ENCODE measurements around the gene SUSD5. TPM values are rescaled to one million over a fixed set of nuclear protein-coding genes. Genes with fewer than 3 reads are reported as not detected.

Gene SUSD5
- total RNA-seq, 6 experiments from 2014 or later = 0.33 to 0.74 (median 0.43) TPM

GRCh38 chr3:33202711-33203457 is 15.7 kb downstream of the SUSD5 start:
- no peak overlapping the region for H3K27ac Mint-ChIP-seq
- peaks cover 32% of the 10 kb centered on the region for H3K27me3 Mint-ChIP-seq (ENCODE audit: insufficient read depth)
- no peaks in the 10 kb centered on the region for H3K4me1 Mint-ChIP-seq (ENCODE audit: low read depth)
- DNase-seq = no peak
- TF ChIP-seq, protein P1, sequence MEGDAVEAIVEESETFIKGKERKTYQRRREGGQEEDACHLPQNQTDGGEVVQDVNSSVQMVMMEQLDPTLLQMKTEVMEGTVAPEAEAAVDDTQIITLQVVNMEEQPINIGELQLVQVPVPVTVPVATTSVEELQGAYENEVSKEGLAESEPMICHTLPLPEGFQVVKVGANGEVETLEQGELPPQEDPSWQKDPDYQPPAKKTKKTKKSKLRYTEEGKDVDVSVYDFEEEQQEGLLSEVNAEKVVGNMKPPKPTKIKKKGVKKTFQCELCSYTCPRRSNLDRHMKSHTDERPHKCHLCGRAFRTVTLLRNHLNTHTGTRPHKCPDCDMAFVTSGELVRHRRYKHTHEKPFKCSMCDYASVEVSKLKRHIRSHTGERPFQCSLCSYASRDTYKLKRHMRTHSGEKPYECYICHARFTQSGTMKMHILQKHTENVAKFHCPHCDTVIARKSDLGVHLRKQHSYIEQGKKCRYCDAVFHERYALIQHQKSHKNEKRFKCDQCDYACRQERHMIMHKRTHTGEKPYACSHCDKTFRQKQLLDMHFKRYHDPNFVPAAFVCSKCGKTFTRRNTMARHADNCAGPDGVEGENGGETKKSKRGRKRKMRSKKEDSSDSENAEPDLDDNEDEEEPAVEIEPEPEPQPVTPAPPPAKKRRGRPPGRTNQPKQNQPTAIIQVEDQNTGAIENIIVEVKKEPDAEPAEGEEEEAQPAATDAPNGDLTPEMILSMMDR (IDR thresholded peaks at IDR 0.05) = no peak
- no peaks in the 10 kb centered on the region for H3K36me3 Mint-ChIP-seq (ENCODE audit: low read depth)
- no peaks in the 10 kb centered on the region for H3K9me3 Mint-ChIP-seq
- H3K4me3 Mint-ChIP-seq = no peak overlapping the region

- Mint-ChIP-seq H3K4me3 (no peak overlapping the region), H3K9me3 (no peaks in the 10 kb centered on the region), H3K4me1 (ENCODE audit: low read depth) (no peaks in the 10 kb centered on the region), H3K27me3 (ENCODE audit: insufficient read depth) (peaks cover 21% of the 10 kb centered on the region), H3K27ac (no peak overlapping the region), H3K36me3 (ENCODE audit: low read depth) (no peaks in the 10 kb centered on the region)
- TF ChIP-seq, protein P1 (IDR thresholded peaks at IDR 0.05) = no peak
- no peak for DNase-seq
Observed at GRCh38 chr3:33201195-33201594, 17.4 kb downstream of the SUSD5 start.

- H3K4me3 Mint-ChIP-seq = no peak overlapping the region
- H3K36me3 Mint-ChIP-seq (ENCODE audit: low read depth) = no peaks in the 10 kb centered on the region
- TF ChIP-seq, protein P1 (IDR thresholded peaks at IDR 0.05) = no peak
- no peaks in the 10 kb centered on the region for H3K9me3 Mint-ChIP-seq
- no peak for DNase-seq
- no peak overlapping the region for H3K27ac Mint-ChIP-seq
- H3K4me1 Mint-ChIP-seq (ENCODE audit: low read depth) = no peaks in the 10 kb centered on the region
- peaks cover 3% of the 10 kb centered on the region; the same call in 1 of the 2 replicates for H3K27me3 Mint-ChIP-seq (ENCODE audit: insufficient read depth)
Observed at GRCh38 chr3:33196538-33196937, 22.1 kb downstream of the SUSD5 start.

- Mint-ChIP-seq H3K36me3 (ENCODE audit: low read depth) (no peaks in the 10 kb centered on the region), H3K27me3 (ENCODE audit: insufficient read depth) (peaks cover 3% of the 10 kb centered on the region; the same call in 1 of the 2 replicates), H3K9me3 (no peaks in the 10 kb centered on the region), H3K4me1 (ENCODE audit: low read depth) (no peaks in the 10 kb centered on the region), H3K4me3 (no peak overlapping the region), H3K27ac (no peak overlapping the region)
- DNase-seq = no peak
- TF ChIP-seq, protein P1 (IDR thresholded peaks at IDR 0.05) = no peak
Observed at GRCh38 chr3:33194303-33194702, 24.3 kb downstream of the SUSD5 start.

DNA sequence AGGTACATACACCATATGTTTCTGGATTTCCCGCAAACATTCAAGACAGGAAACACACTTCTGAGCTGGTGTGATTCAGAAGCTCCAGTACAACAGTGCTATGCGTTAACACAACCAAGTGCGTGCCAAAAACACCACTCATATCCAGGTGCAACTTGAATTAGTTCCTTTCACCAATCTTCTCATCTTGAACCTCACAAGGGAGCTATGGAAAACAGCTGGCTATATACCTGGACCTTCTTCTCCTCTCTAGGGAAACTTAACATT is 31.3 kb downstream of the SUSD5 start:
- DNase-seq = no peak
- TF ChIP-seq, protein P1 (IDR thresholded peaks at IDR 0.05) = no peak
- no peak overlapping the region for H3K4me3 Mint-ChIP-seq
- H3K27me3 Mint-ChIP-seq (ENCODE audit: insufficient read depth) = peaks cover 11% of the 10 kb centered on the region
- no peaks in the 10 kb centered on the region for H3K9me3 Mint-ChIP-seq
- H3K27ac Mint-ChIP-seq = no peak overlapping the region
- H3K4me1 Mint-ChIP-seq (ENCODE audit: low read depth) = peaks cover 7% of the 10 kb centered on the region; the same call in 1 of the 2 replicates
- H3K36me3 Mint-ChIP-seq (ENCODE audit: low read depth) = no peaks in the 10 kb centered on the region

Data from HFFc6 (cell line).